ENCODE measurements around the gene ALG1. TPM values are rescaled to one million over a fixed set of nuclear protein-coding genes. Genes with fewer than 3 reads are reported as not detected.

Gene ALG1
- total and polyA plus RNA-seq, 2 donors (not counting 3 experiments of a cell fraction or from before 2014, with no cell fraction given), result 33.7 to 46.0 TPM

DNA sequence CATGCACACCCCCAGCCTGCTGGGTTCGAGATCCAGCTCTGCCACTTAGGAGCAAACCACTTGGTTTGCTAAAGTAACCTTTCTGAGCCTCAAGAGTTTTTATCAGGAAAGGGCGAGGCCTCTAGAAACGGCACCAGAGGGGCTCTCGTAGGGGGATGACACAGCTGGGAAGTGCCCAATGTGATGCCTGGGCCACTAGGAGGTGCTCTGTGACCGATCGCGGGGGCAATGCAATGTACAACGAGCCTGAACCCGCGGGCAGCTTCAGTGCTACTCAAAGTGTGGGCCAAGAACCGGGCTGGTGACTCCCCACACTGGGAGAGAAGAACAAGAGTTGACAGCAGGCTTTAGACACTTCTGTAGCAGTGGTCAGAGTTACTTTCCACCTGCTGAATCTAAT lies 15.3 kb upstream of the ALG1 start:
- H3K4me3 ChIP-seq (replicated peaks in 1 of 3; ENCODE audit: insufficient read depth in 1 of 3, low read depth in 1 of 3, low read length in 3 of 3), result no peak overlapping the region
- no peak overlapping the region for H3K27ac ChIP-seq (ENCODE audit: insufficient read depth, low read depth, low read length)
- H3K36me3 ChIP-seq (ENCODE audit: control insufficient read depth in 2 of 2, extremely low read depth in 1 of 2, insufficient read depth in 2 of 2, low read length in 2 of 2), result no peaks in the 10 kb centered on the region
- no peaks in the 10 kb centered on the region for H3K27me3 ChIP-seq (ENCODE audit: control insufficient read depth in 2 of 2, insufficient read depth in 2 of 2, low read length in 2 of 2)
- H4K20me1 ChIP-seq (replicated peaks; ENCODE audit: control insufficient read depth, extremely low read depth, insufficient read depth, low read length), result no peaks in the 10 kb centered on the region
- FAIRE-seq (no peak), DNase-seq (ENCODE audit: low read depth, low spot score) (peak; percentile 24)
- no peaks in the 10 kb centered on the region for H3K4me1 ChIP-seq (ENCODE audit: control insufficient read depth, extremely low read depth, insufficient read depth, low read length)
- intact Hi-C loops (cut with micrococcal nuclease) (loop anchor here (1.0 to 2.0 kb wide), 2 partner anchors 28 to 36 kb away; no protein-coding TSS in a partner anchor), dilution Hi-C loops (cut with MboI; ENCODE audit: extremely low pct_ligation_motif_present, low sequenced_read_pairs) (no loop called here)
- H3K4me2 ChIP-seq (ENCODE audit: insufficient read depth, low read length), result no peak overlapping the region
- H3K9ac ChIP-seq (replicated peaks; ENCODE audit: extremely low read depth, insufficient read depth, low read length), result no peak overlapping the region
- ChIA-PET POLR2A (no interaction called here), CTCF (interaction anchor here (0.9 to 2.1 kb wide), 7 partner anchors 22 to 1587 kb away, joined by 3 to 6 read pairs (median 5); partner anchors contain the start of gene NAGPA)
- H2AFZ ChIP-seq (ENCODE audit: low read depth, low read length), result no peak overlapping the region
- H3K9me3 ChIP-seq (replicated peaks; ENCODE audit: control insufficient read depth, insufficient read depth, low read length), result no peaks in the 10 kb centered on the region
- TF ChIP-seq MYC (IDR thresholded peaks at IDR 0.05; ENCODE audit: low read depth, low read length), result no peak
- no peak for TF ChIP-seq EZH2 (IDR thresholded peaks at IDR 0.05; ENCODE audit: borderline replicate concordance, low read depth, low read length, severe bottlenecking)
- no peak for TF ChIP-seq POLR2A (IDR thresholded peaks at IDR 0.05; ENCODE audit: low read depth, low read length)
- TF ChIP-seq, protein P1, sequence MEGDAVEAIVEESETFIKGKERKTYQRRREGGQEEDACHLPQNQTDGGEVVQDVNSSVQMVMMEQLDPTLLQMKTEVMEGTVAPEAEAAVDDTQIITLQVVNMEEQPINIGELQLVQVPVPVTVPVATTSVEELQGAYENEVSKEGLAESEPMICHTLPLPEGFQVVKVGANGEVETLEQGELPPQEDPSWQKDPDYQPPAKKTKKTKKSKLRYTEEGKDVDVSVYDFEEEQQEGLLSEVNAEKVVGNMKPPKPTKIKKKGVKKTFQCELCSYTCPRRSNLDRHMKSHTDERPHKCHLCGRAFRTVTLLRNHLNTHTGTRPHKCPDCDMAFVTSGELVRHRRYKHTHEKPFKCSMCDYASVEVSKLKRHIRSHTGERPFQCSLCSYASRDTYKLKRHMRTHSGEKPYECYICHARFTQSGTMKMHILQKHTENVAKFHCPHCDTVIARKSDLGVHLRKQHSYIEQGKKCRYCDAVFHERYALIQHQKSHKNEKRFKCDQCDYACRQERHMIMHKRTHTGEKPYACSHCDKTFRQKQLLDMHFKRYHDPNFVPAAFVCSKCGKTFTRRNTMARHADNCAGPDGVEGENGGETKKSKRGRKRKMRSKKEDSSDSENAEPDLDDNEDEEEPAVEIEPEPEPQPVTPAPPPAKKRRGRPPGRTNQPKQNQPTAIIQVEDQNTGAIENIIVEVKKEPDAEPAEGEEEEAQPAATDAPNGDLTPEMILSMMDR (IDR thresholded peaks at IDR 0.05; ENCODE audit: extremely low read depth in 1 of 2, insufficient read depth in 1 of 2, low read depth in 1 of 2, low read length in 2 of 2), result peak; percentile 50 to 67
- TF ChIP-seq, protein P2, sequence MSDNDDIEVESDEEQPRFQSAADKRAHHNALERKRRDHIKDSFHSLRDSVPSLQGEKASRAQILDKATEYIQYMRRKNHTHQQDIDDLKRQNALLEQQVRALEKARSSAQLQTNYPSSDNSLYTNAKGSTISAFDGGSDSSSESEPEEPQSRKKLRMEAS (IDR thresholded peaks at IDR 0.05; ENCODE audit: insufficient read depth, insufficient read length), result no peak
- no peak for TF ChIP-seq FOS (IDR thresholded peaks at IDR 0.05; ENCODE audit: borderline replicate concordance, insufficient read depth, low read length)
- BruUV-seq (replicated peaks), result no TSS peak
- H3K79me2 ChIP-seq (ENCODE audit: control insufficient read depth, insufficient read depth, low read length), result no peaks in the 10 kb centered on the region
- no peaks in the 10 kb centered on the region for H3K9me1 ChIP-seq (replicated peaks; ENCODE audit: control insufficient read depth, extremely low read depth, insufficient read depth, low read length)
